ENCODE data around the gene ASPM. TPM values are rescaled to one million over a fixed set of nuclear protein-coding genes. Genes with fewer than 3 reads are reported as not detected.

ASPM gene
- total and polyA plus RNA-seq, 2 donors (not counting 1 experiment from before 2014, with no cell fraction given): 0.13 to 0.27 TPM

GRCh38 chr1:197116156-197116555 is 30.3 kb downstream of the ASPM start:
- WGBS (ENCODE audit: insufficient coverage): no CpG with 5 or more reads among the region's 2 CpGs
- Mint-ChIP-seq H3K27me3 (no peaks in the 10 kb centered on the region), H3K4me1 (no peaks in the 10 kb centered on the region), H3K27ac (no peak overlapping the region), H3K4me3 (no peak overlapping the region), H3K9me3 (ENCODE audit: insufficient read depth) (no peaks in the 10 kb centered on the region)
- Histone ChIP-seq H3K27me3 (replicated peaks in 1 of 4; ENCODE audit: control extremely low read depth in 1 of 4, control insufficient read depth in 3 of 4, insufficient read depth in 4 of 4, low read length in 3 of 4) (no peaks in the 10 kb centered on the region), H2AFZ (ENCODE audit: insufficient read depth, low read depth, low read length, poor library complexity, severe bottlenecking) (no peak overlapping the region), H3K9me3 (ENCODE audit: control extremely low read depth in 1 of 3, control insufficient read depth in 2 of 3, insufficient read depth in 1 of 3, low read length in 2 of 3) (no peaks in the 10 kb centered on the region), H3K4me2 (replicated peaks; ENCODE audit: low read depth, low read length, poor library complexity, severe bottlenecking) (no peak overlapping the region), H3K4me1 (ENCODE audit: control insufficient read depth in 2 of 2, insufficient read depth in 2 of 2, low read length in 2 of 2) (no peaks in the 10 kb centered on the region), H4K20me1 (ENCODE audit: control insufficient read depth, insufficient read depth, low read length, poor library complexity, severe bottlenecking) (no peaks in the 10 kb centered on the region), H3K9ac (ENCODE audit: low read length) (no peak overlapping the region), H3K36me3 (replicated peaks in 1 of 2; ENCODE audit: control extremely low read depth in 1 of 2, control insufficient read depth in 1 of 2, extremely low read depth in 1 of 2, insufficient read depth in 2 of 2, low read length in 1 of 2) (peaks cover 0 to 1% of the 10 kb centered on the region in 2 experiments), H3K4me3 (ENCODE audit: control extremely low read depth in 1 of 5, extremely low read depth in 1 of 5, insufficient read depth in 1 of 5, low read depth in 2 of 5, low read length in 4 of 5) (no peak overlapping the region), H3K27ac (ENCODE audit: low read length in 2 of 2) (no peak overlapping the region), H3K79me2 (ENCODE audit: control insufficient read depth, insufficient read depth, low read length) (no peaks in the 10 kb centered on the region)
- intact Hi-C loops (cut with micrococcal nuclease): no loop called here
- ChIA-PET CTCF (no interaction called here), POLR2A (no interaction called here)
- DNase-seq (no peak), ATAC-seq (ENCODE audit: low read depth) (no peak)
- no peak for TF ChIP-seq EZH2 (IDR thresholded peaks at IDR 0.05; ENCODE audit: borderline replicate concordance, insufficient read depth, low read depth, low read length, poor library complexity, severe bottlenecking)

- Mint-ChIP-seq H3K4me1 (no peaks in the 10 kb centered on the region), H3K27ac (no peak overlapping the region), H3K27me3 (no peaks in the 10 kb centered on the region), H3K9me3 (ENCODE audit: insufficient read depth) (no peaks in the 10 kb centered on the region), H3K4me3 (no peak overlapping the region)
- no peak for TF ChIP-seq EZH2 (IDR thresholded peaks at IDR 0.05; ENCODE audit: borderline replicate concordance, insufficient read depth, low read depth, low read length, poor library complexity, severe bottlenecking)
- TF ChIP-seq CTCF (IDR thresholded peaks at IDR 0.05): no peak
- ChIA-PET POLR2A (no interaction called here), CTCF (no interaction called here)
- H2AFZ ChIP-seq (ENCODE audit: insufficient read depth, low read depth, low read length, poor library complexity, severe bottlenecking): no peak overlapping the region
- no peaks in the 10 kb centered on the region for H3K9me3 ChIP-seq (ENCODE audit: control extremely low read depth in 1 of 3, control insufficient read depth in 2 of 3, insufficient read depth in 1 of 3, low read length in 2 of 3)
- peaks cover 0 to 6% of the 10 kb centered on the region in 2 experiments for H3K36me3 ChIP-seq (replicated peaks in 1 of 2; ENCODE audit: control extremely low read depth in 1 of 2, control insufficient read depth in 1 of 2, extremely low read depth in 1 of 2, insufficient read depth in 2 of 2, low read length in 1 of 2)
- no peak overlapping the region for H3K9ac ChIP-seq (ENCODE audit: low read length)
- no peak overlapping the region for H3K4me2 ChIP-seq (replicated peaks; ENCODE audit: low read depth, low read length, poor library complexity, severe bottlenecking)
- H3K27me3 ChIP-seq (replicated peaks in 1 of 4; ENCODE audit: control extremely low read depth in 1 of 4, control insufficient read depth in 3 of 4, insufficient read depth in 4 of 4, low read length in 3 of 4): no peaks in the 10 kb centered on the region
- intact Hi-C loops (cut with micrococcal nuclease): no loop called here
- no peaks in the 10 kb centered on the region for H3K4me1 ChIP-seq (ENCODE audit: control insufficient read depth in 2 of 2, insufficient read depth in 2 of 2, low read length in 2 of 2)
- no peaks in the 10 kb centered on the region for H3K79me2 ChIP-seq (ENCODE audit: control insufficient read depth, insufficient read depth, low read length)
- no peaks in the 10 kb centered on the region for H4K20me1 ChIP-seq (ENCODE audit: control insufficient read depth, insufficient read depth, low read length, poor library complexity, severe bottlenecking)
- H3K27ac ChIP-seq (ENCODE audit: low read length in 2 of 2): no peak overlapping the region
- H3K4me3 ChIP-seq (ENCODE audit: control extremely low read depth in 1 of 5, extremely low read depth in 1 of 5, insufficient read depth in 1 of 5, low read depth in 2 of 5, low read length in 4 of 5): no peak overlapping the region
- 100% methylated on average over 1 of the region's 1 CpG for WGBS (ENCODE audit: insufficient coverage)
- ATAC-seq (ENCODE audit: low read depth) (no peak), DNase-seq (no peak)
Measured at GRCh38 chr1:197106869-197107268, 39.6 kb downstream of the ASPM start.

All from B cell (primary cell).